ENCODE measurements around the gene ZNF444. TPM values are rescaled to one million over a fixed set of nuclear protein-coding genes. Genes with fewer than 3 reads are reported as not detected.

Gene ZNF444
- total RNA-seq, 2 donors from 2014 or later: 50.3 to 95.9 TPM

DNA sequence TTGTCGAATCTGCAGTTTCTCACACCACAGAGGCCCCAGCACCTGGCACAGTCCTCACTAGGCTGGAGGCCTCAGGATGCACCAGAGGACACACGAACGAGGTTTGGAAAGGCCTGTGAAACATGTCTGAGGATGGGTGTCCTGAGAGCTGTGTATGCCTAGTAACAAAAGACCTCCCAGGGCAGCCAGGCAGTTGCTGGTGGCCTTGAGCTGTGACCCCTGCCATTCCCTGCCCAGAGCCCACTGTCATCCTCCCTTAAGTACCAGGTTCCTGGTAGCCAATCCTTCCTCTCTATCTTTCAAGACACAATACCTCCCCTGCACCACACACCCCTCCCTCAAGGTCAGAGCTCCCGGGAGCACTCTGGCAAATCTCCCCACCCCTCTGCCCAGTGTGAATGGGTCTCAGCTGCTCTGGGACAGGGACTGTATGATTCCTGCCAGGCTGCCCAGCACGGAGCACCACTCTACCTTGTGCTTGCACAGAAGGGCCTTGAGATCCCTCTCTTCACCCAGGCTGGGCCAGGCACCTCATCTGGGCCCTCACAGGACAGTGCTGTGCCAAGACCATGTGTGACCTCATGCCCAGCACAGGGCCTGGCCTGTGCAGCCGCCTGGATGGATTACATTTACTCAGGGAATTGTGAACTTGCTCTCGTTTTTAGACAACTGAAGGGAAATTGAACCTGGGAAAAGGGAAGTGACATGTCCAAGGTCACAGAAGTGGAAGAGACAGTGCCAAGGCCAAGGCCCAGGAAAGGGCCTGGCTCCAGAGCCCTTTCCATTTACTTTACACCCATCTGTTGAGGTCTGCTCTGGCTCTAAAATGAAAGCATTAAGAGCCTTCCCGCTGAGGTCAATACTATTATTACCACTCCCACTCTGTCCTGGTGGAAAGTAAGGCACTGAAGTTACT is 22.2 kb upstream of the ZNF444 start:
- intact Hi-C loops (cut with DNase I): no loop called here
- H3K4me1 ChIP-seq: peaks cover 60% of the 10 kb centered on the region

GRCh38 chr19:56119582-56119978 is 21.5 kb upstream of the ZNF444 start:
- Histone ChIP-seq H3K4me3 (peak overlapping the region in 1 of 2 donors; percentile 73), H3K27me3 (no peaks in the 10 kb centered on the region), H3K27ac (peak overlapping the region; percentile 89 to 98 (median 92)), H3K9me3 (no peaks in the 10 kb centered on the region), H3K4me1 (peaks cover 53% of the 10 kb centered on the region), H3K36me3 (replicated peaks in 1 of 2; ENCODE audit: insufficient read depth in 1 of 2, low read depth in 2 of 2) (no peaks in the 10 kb centered on the region)
- intact Hi-C loops (cut with DNase I): no loop called here
- DNase-seq (peak in 2 of 4 donors; percentile 42 to 48), ATAC-seq (no peak)
- 0 to 17% methylated on average over 1 to 15 of the region's 16 CpGs for WGBS, 2 donors
- TF ChIP-seq POLR2A (IDR thresholded peaks at IDR 0.05) (peak in 1 of 3 donors; percentile 12), CTCF (IDR thresholded peaks at IDR 0.05) (no peak)

More for the DNA sequence above, 22.2 kb upstream of the ZNF444 start:
- H3K4me3 ChIP-seq: no peak overlapping the region
- no peaks in the 10 kb centered on the region for H3K36me3 ChIP-seq (replicated peaks in 1 of 2; ENCODE audit: insufficient read depth in 1 of 2, low read depth in 2 of 2)
- H3K9me3 ChIP-seq: no peaks in the 10 kb centered on the region
- ATAC-seq (no peak), DNase-seq (peak in 3 of 4 donors; percentile 46 to 65 (median 55))
- no peaks in the 10 kb centered on the region for H3K27me3 ChIP-seq
- WGBS, 2 donors: 7 to 20% methylated on average over 6 to 8 of the region's 8 CpGs
- H3K27ac ChIP-seq: peak overlapping the region; percentile 89 to 98 (median 92)
- TF ChIP-seq CTCF (IDR thresholded peaks at IDR 0.05): no peak
- no peak for TF ChIP-seq POLR2A (IDR thresholded peaks at IDR 0.05)

GRCh38 chr19:56120002-56120370 is 21.1 kb upstream of the ZNF444 start:
- Histone ChIP-seq H3K4me1 (peaks cover 49% of the 10 kb centered on the region), H3K27me3 (no peaks in the 10 kb centered on the region), H3K27ac (peak overlapping the region; percentile 89 to 98 (median 92)), H3K9me3 (no peaks in the 10 kb centered on the region), H3K36me3 (replicated peaks in 1 of 2; ENCODE audit: insufficient read depth in 1 of 2, low read depth in 2 of 2) (no peaks in the 10 kb centered on the region), H3K4me3 (peak overlapping the region; percentile 46 to 73)
- no peak for ATAC-seq
- intact Hi-C loops (cut with DNase I): no loop called here
- 11 to 31% methylated on average over 4 to 7 of the region's 8 CpGs for WGBS, 2 donors
- TF ChIP-seq POLR2A (IDR thresholded peaks at IDR 0.05) (no peak), CTCF (IDR thresholded peaks at IDR 0.05) (no peak)
- DNase-seq: no peak

DNA sequence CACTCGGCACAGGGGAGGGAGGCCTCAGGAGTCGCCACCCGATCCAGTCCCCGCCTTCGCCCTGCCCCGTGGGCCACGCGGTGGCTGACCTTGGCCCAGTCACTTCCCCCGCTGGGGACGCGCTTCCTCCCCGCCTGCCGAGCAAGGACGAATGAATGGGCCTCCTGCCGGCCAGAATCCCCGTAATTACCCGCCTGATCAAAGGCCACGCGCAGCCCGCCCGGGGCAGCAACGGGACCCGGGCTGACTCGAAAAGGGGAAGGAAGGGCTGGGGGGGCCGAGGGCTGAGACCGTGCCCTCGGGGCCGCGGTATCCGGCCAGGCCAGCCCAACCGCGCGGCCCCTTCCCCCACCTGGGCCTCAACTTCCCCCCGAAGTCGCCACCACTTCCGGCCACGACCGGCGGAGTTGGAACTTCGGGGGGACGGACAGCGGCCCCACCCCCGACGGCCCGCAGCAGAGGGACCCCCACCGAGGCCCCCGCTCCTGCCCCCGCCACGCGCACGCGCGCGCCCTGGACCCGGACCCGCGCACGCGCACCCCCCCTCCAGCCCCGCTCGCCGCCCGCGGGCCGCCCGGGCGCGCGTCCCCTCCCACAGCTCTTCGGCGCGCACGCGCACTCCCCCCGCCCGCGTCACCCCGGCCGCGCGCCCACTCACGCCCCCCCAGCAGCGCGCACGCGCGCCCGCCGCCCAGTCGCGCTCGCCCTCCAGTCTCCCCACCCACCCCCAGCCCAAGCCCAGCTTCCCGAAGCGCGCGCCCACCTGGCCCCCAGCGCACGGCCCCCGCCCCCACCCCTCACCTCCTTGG is 20.5 kb upstream of the ZNF444 start:
- Histone ChIP-seq H3K9me3 (no peaks in the 10 kb centered on the region), H3K4me1 (peaks cover 52% of the 10 kb centered on the region), H3K27ac (peak overlapping the region; percentile 89 to 98 (median 92)), H3K4me3 (peak overlapping the region; percentile 46 to 73), H3K27me3 (no peaks in the 10 kb centered on the region), H3K36me3 (replicated peaks in 1 of 2; ENCODE audit: insufficient read depth in 1 of 2, low read depth in 2 of 2) (no peaks in the 10 kb centered on the region)
- DNase-seq (peak; percentile 86 to 90 (median 88)), ATAC-seq (peak; percentile 45)
- intact Hi-C loops (cut with DNase I): no loop called here
- TF ChIP-seq CTCF (IDR thresholded peaks at IDR 0.05): peak in 4 of 7 experiments; percentile 44 to 56 (median 48)
- TF ChIP-seq POLR2A (IDR thresholded peaks at IDR 0.05): peak; percentile 32 to 65 (median 56)
- 0% methylated on average over 79 of the region's 99 CpGs; no CpG with 5 or more reads in 1 of the 2 donors for WGBS, 2 donors

All from body of pancreas (tissue), 4 donors.